Brain microvascular endothelial cell (primary cell): Measurements from ENCODE around the gene RABL2A.
"Not testable (repeated sequence)": the region's sequence is repeated elsewhere in the genome, so short reads cannot be mapped to it uniquely, and the experiment has no call there.

Source experiments
- DNase-seq: peaks from one replicate; pipeline ENCODE4 v3.0.0-alpha.2; 2020
- H3K27ac ChIP-seq: fragments of 250-450 bp; sonication (Bioruptor Pico); 2 replicates; pipeline ENCODE4 v1.5.1; 2020; ENCODE audit warnings: mild to moderate bottlenecking, moderate library complexity
- H3K27me3 ChIP-seq: fragments of 250-450 bp; sonication (Bioruptor Pico); replicated peaks from 2 replicates; pipeline ENCODE4 v1.5.1; 2020; ENCODE audit warnings: mild to moderate bottlenecking
- H3K36me3 ChIP-seq: fragments of 250-450 bp; sonication (Bioruptor Pico); replicated peaks from 2 replicates; pipeline ENCODE4 v1.5.1; 2020; ENCODE audit warnings: mild to moderate bottlenecking
- H3K4me3 ChIP-seq: 2 replicates; pipeline ENCODE4 v1.5.1; 2011; ENCODE audit warnings: low read depth, mild to moderate bottlenecking, control low read depth, low read length, moderate library complexity
- in situ Hi-C: cut with HindIII; loops from 2 replicates; pipeline ENCODE4 v1.10.0; 2017; ENCODE audit warnings: low sequenced_read_pairs, low pct_ligation_motif_present

Gene RABL2A

GRCh38 chr2:113632849-113633345 is 5.8 kb downstream of the RABL2A start:
- in situ Hi-C loops, H3K27me3 ChIP-seq, H3K4me3 ChIP-seq, DNase-seq, H3K36me3 ChIP-seq, H3K27ac ChIP-seq: not testable (repeated sequence)

- H3K4me3 ChIP-seq, in situ Hi-C loops, H3K36me3 ChIP-seq, DNase-seq, H3K27ac ChIP-seq, H3K27me3 ChIP-seq: not testable (repeated sequence)
Observed at GRCh38 chr2:113635358-113635757, 8.3 kb downstream of the RABL2A start.

- H3K4me3 ChIP-seq, H3K27me3 ChIP-seq, H3K36me3 ChIP-seq, in situ Hi-C loops, H3K27ac ChIP-seq, DNase-seq: not testable (repeated sequence)
Observed at GRCh38 chr2:113636226-113636625, 9.2 kb downstream of the RABL2A start.

GRCh38 chr2:113638084-113638483 is 11.0 kb downstream of the RABL2A start:
- H3K36me3 ChIP-seq, H3K27ac ChIP-seq, DNase-seq, H3K27me3 ChIP-seq, in situ Hi-C loops, H3K4me3 ChIP-seq: not testable (repeated sequence)

- DNase-seq, H3K36me3 ChIP-seq, H3K27ac ChIP-seq, H3K4me3 ChIP-seq, H3K27me3 ChIP-seq, in situ Hi-C loops: not testable (repeated sequence)
Observed at GRCh38 chr2:113646217-113646616, 19.2 kb downstream of the RABL2A start.

- DNase-seq, H3K27me3 ChIP-seq, H3K36me3 ChIP-seq, in situ Hi-C loops, H3K27ac ChIP-seq, H3K4me3 ChIP-seq: not testable (repeated sequence)
Observed at GRCh38 chr2:113650834-113651815, 24.1 kb downstream of the RABL2A start.

GRCh38 chr2:113652599-113652998 is 25.5 kb downstream of the RABL2A start:
- DNase-seq, H3K36me3 ChIP-seq, H3K27me3 ChIP-seq, H3K4me3 ChIP-seq, H3K27ac ChIP-seq, in situ Hi-C loops: not testable (repeated sequence)

GRCh38 chr2:113656031-113656624 is 29.1 kb downstream of the RABL2A start:
- in situ Hi-C loops, H3K4me3 ChIP-seq, DNase-seq: not testable (repeated sequence)

GRCh38 chr2:113657735-113658134 is 30.7 kb downstream of the RABL2A start:
- H3K27me3 ChIP-seq, H3K4me3 ChIP-seq, in situ Hi-C loops, DNase-seq, H3K36me3 ChIP-seq, H3K27ac ChIP-seq: not testable (repeated sequence)

More at GRCh38 chr2:113656031-113656624, 29.1 kb downstream of the RABL2A start:
- H3K36me3 ChIP-seq, H3K27ac ChIP-seq, H3K27me3 ChIP-seq: not testable (repeated sequence)

GRCh38 chr2:113663285-113664060 is 36.4 kb downstream of the RABL2A start:
- H3K36me3 ChIP-seq, H3K27ac ChIP-seq, H3K27me3 ChIP-seq, in situ Hi-C loops, DNase-seq, H3K4me3 ChIP-seq: not testable (repeated sequence)

- H3K4me3 ChIP-seq, DNase-seq, H3K36me3 ChIP-seq, in situ Hi-C loops, H3K27me3 ChIP-seq, H3K27ac ChIP-seq: not testable (repeated sequence)
Observed at GRCh38 chr2:113664761-113665533, 37.9 kb downstream of the RABL2A start.

GRCh38 chr2:113669013-113669412 is 41.9 kb downstream of the RABL2A start:
- H3K36me3 ChIP-seq, H3K27me3 ChIP-seq, in situ Hi-C loops, H3K4me3 ChIP-seq, DNase-seq, H3K27ac ChIP-seq: not testable (repeated sequence)
